CD4-positive, CD25-positive, alpha-beta regulatory T cell (primary cell): ENCODE data around the gene PIAS1. TPM values are rescaled to one million over a fixed set of nuclear protein-coding genes. Genes with fewer than 3 reads are reported as not detected.
"Not testable (repeated sequence)": the region's sequence is repeated elsewhere in the genome, so short reads cannot be mapped to it uniquely, and the experiment has no call there.

Source experiments
- ATAC-seq, 2 donors: fragments of 150-1000 bp; cut with Tn5 transposase; one replicate each; pipeline ENCODE4 v1.10.0; 2021; ENCODE audit warnings: low read depth in 2 of 2, moderate number of reproducible peaks in 2 of 2, moderate library complexity in 1 of 2
- DNase-seq, 3 donors: peaks; one replicate each; pipeline versions ENCODE4 v3.0.0 to v3.0.0-alpha.2; 2012 to 2022; ENCODE audit warnings: mixed read lengths in 1 of 3
- H3K27ac ChIP-seq: one replicate; pipeline ENCODE4 v1.7.0; 2013; ENCODE audit warnings: mild to moderate bottlenecking, low read length; ENCODE audit not compliant: insufficient read depth, poor library complexity, severe bottlenecking
- H3K27me3 ChIP-seq: one replicate; pipeline ENCODE4 v1.7.0; 2013; ENCODE audit warnings: low read length; ENCODE audit not compliant: control insufficient read depth, insufficient read depth
- H3K36me3 ChIP-seq: one replicate; pipeline ENCODE4 v1.7.0; 2013; ENCODE audit warnings: mild to moderate bottlenecking, low read length, moderate library complexity; ENCODE audit not compliant: control insufficient read depth, insufficient read depth
- H3K4me1 ChIP-seq: 2 replicates; pipeline ENCODE4 v1.7.0; 2013; ENCODE audit warnings: mild to moderate bottlenecking, low read length; ENCODE audit not compliant: insufficient read depth, control insufficient read depth, poor library complexity, severe bottlenecking
- H3K4me3 ChIP-seq: one replicate; pipeline ENCODE4 v1.7.0; 2013; ENCODE audit warnings: low read depth, mild to moderate bottlenecking, low read length, moderate library complexity
- H3K9me3 ChIP-seq, 2 experiments: 1 replicate in 1 of 2; 2 replicates in 1 of 2; pipeline ENCODE4 v1.7.0; 2013; ENCODE audit warnings: low read length in 2 of 2, mild to moderate bottlenecking in 1 of 2, moderate library complexity in 1 of 2; ENCODE audit not compliant: control insufficient read depth in 2 of 2
- H3K27ac Mint-ChIP-seq, 3 donors: one replicate each; pipeline ENCODE4 v1.8.0; 2020 to 2022; ENCODE audit warnings: mild to moderate bottlenecking in 3 of 3, mixed read lengths in 3 of 3, moderate library complexity in 2 of 3
- H3K27me3 Mint-ChIP-seq: one replicate; pipeline ENCODE4 v1.8.0; 2022; ENCODE audit warnings: mild to moderate bottlenecking, mixed read lengths
- H3K36me3 Mint-ChIP-seq: one replicate; pipeline ENCODE4 v1.8.0; 2020; ENCODE audit warnings: mixed read lengths
- H3K4me1 Mint-ChIP-seq, 4 donors: one replicate each; pipeline ENCODE4 v1.8.0; 2020 to 2022; ENCODE audit warnings: mixed read lengths in 4 of 4, mild to moderate bottlenecking in 1 of 4
- H3K4me3 Mint-ChIP-seq, 4 donors: one replicate each; pipeline ENCODE4 v1.8.0; 2020 to 2022; ENCODE audit warnings: mild to moderate bottlenecking in 4 of 4, mixed read lengths in 4 of 4, moderate library complexity in 3 of 4
- H3K9me3 Mint-ChIP-seq, 7 donors: one replicate each; pipeline ENCODE4 v1.8.0; 2020 to 2022; ENCODE audit warnings: mixed read lengths in 7 of 7, mild to moderate bottlenecking in 3 of 7, moderate library complexity in 2 of 7
- polyA plus RNA-seq, 4 donors: library from polyadenylated mRNA; unstranded; fragments of 300-500 nt; fragmentation: Illumina TruSeq; gene quantifications; one replicate each; pipeline ENCODE4 v1.2.3, GENCODE V29; 2021
- total RNA-seq: library from RNA; stranded (reverse); gene quantifications from one replicate; pipeline ENCODE4 v1.2.3, GENCODE V29; 2022

PIAS1 gene
- total and polyA plus RNA-seq, 5 donors from 2014 or later: 102 to 156 (median 137) TPM

GRCh38 chr15:68214838-68215254 lies 160.7 kb downstream of the PIAS1 start:
- H3K4me3 Mint-ChIP-seq: no peak overlapping the region
- ATAC-seq (no peak), DNase-seq (no peak)
- Histone ChIP-seq H3K27ac (no peak overlapping the region), H3K36me3 (no peaks in the 10 kb centered on the region), H3K27me3 (no peaks in the 10 kb centered on the region), H3K4me1 (no peaks in the 10 kb centered on the region), H3K9me3 (no peaks in the 10 kb centered on the region), H3K4me3 (no peak overlapping the region)
- peaks cover 6% of the 10 kb centered on the region for H3K36me3 Mint-ChIP-seq
- H3K27ac Mint-ChIP-seq: no peak overlapping the region
- H3K27me3 Mint-ChIP-seq: no peaks in the 10 kb centered on the region
- peaks cover 0 to 6% (median 2%) of the 10 kb centered on the region in 4 donors for H3K4me1 Mint-ChIP-seq
- peaks cover 0 to 2% (median 0%) of the 10 kb centered on the region in 7 donors for H3K9me3 Mint-ChIP-seq

GRCh38 chr15:68217341-68217740 lies 163.2 kb downstream of the PIAS1 start:
- H3K27ac Mint-ChIP-seq: no peak overlapping the region
- Histone ChIP-seq H3K9me3 (no peaks in the 10 kb centered on the region), H3K27me3 (no peaks in the 10 kb centered on the region), H3K27ac (no peak overlapping the region), H3K4me3 (no peak overlapping the region), H3K36me3 (no peaks in the 10 kb centered on the region), H3K4me1 (no peaks in the 10 kb centered on the region)
- no peaks in the 10 kb centered on the region for H3K27me3 Mint-ChIP-seq
- ATAC-seq (no peak), DNase-seq (no peak)
- H3K9me3 Mint-ChIP-seq: peaks cover 0 to 2% (median 0%) of the 10 kb centered on the region in 7 donors
- H3K36me3 Mint-ChIP-seq: peaks cover 6% of the 10 kb centered on the region
- no peak overlapping the region for H3K4me3 Mint-ChIP-seq
- peaks cover 0 to 2% (median under 1%) of the 10 kb centered on the region in 4 donors for H3K4me1 Mint-ChIP-seq

GRCh38 chr15:68218331-68218730 lies 164.2 kb downstream of the PIAS1 start:
- ATAC-seq (no peak), DNase-seq (no peak)
- Mint-ChIP-seq H3K27me3 (no peaks in the 10 kb centered on the region), H3K4me1 (peaks cover 0 to 2% (median 0%) of the 10 kb centered on the region in 4 donors), H3K4me3 (no peak overlapping the region), H3K9me3 (peaks cover 0 to 2% (median 0%) of the 10 kb centered on the region in 7 donors), H3K27ac (no peak overlapping the region), H3K36me3 (peaks cover 6% of the 10 kb centered on the region)
- Histone ChIP-seq H3K4me3 (no peak overlapping the region), H3K36me3 (no peaks in the 10 kb centered on the region), H3K9me3 (no peaks in the 10 kb centered on the region), H3K27me3 (no peaks in the 10 kb centered on the region), H3K27ac (no peak overlapping the region), H3K4me1 (no peaks in the 10 kb centered on the region)

GRCh38 chr15:68218847-68219798 lies 165.0 kb downstream of the PIAS1 start:
- H3K27me3 Mint-ChIP-seq: no peaks in the 10 kb centered on the region

GRCh38 chr15:68220489-68220888 lies 166.4 kb downstream of the PIAS1 start:
- no peaks in the 10 kb centered on the region for H3K27me3 Mint-ChIP-seq

More at GRCh38 chr15:68218847-68219798, 165.0 kb downstream of the PIAS1 start:
- H3K27ac ChIP-seq: no peak overlapping the region
- DNase-seq (no peak), ATAC-seq (no peak)
- Mint-ChIP-seq H3K27ac (no peak overlapping the region), H3K9me3 (peaks cover 0 to 2% (median 0%) of the 10 kb centered on the region in 7 donors), H3K4me3 (no peak overlapping the region), H3K4me1 (peaks cover 0 to 2% (median 0%) of the 10 kb centered on the region in 4 donors), H3K36me3 (peaks cover 6% of the 10 kb centered on the region)
- no peaks in the 10 kb centered on the region for H3K36me3 ChIP-seq
- no peaks in the 10 kb centered on the region for H3K27me3 ChIP-seq
- no peaks in the 10 kb centered on the region for H3K4me1 ChIP-seq
- no peaks in the 10 kb centered on the region for H3K9me3 ChIP-seq
- H3K4me3 ChIP-seq: no peak overlapping the region

GRCh38 chr15:68220967-68221366 lies 166.9 kb downstream of the PIAS1 start:
- H3K27me3 Mint-ChIP-seq: no peaks in the 10 kb centered on the region
- H3K4me3 ChIP-seq: no peak overlapping the region
- H3K9me3 ChIP-seq: no peaks in the 10 kb centered on the region
- ATAC-seq: no peak
- H3K9me3 Mint-ChIP-seq: peaks cover 0 to 2% (median 0%) of the 10 kb centered on the region in 7 donors
- H3K4me3 Mint-ChIP-seq: no peak overlapping the region
- H3K27me3 ChIP-seq: no peaks in the 10 kb centered on the region
- DNase-seq: no peak
- no peak overlapping the region for H3K27ac ChIP-seq
- H3K36me3 Mint-ChIP-seq: peaks cover 6% of the 10 kb centered on the region
- no peaks in the 10 kb centered on the region for H3K4me1 ChIP-seq
- no peak overlapping the region for H3K27ac Mint-ChIP-seq
- no peaks in the 10 kb centered on the region for H3K36me3 ChIP-seq
- H3K4me1 Mint-ChIP-seq: peaks cover 7 to 11% (median 9%) of the 10 kb centered on the region in 4 donors

More at GRCh38 chr15:68220489-68220888, 166.4 kb downstream of the PIAS1 start:
- peaks cover 6% of the 10 kb centered on the region for H3K36me3 Mint-ChIP-seq
- Histone ChIP-seq H3K27ac (no peak overlapping the region), H3K36me3 (no peaks in the 10 kb centered on the region), H3K27me3 (no peaks in the 10 kb centered on the region), H3K4me1 (no peaks in the 10 kb centered on the region), H3K9me3 (no peaks in the 10 kb centered on the region), H3K4me3 (no peak overlapping the region)
- H3K9me3 Mint-ChIP-seq: peaks cover 0 to 2% (median 0%) of the 10 kb centered on the region in 7 donors
- ATAC-seq: no peak
- peaks cover 7 to 11% (median 9%) of the 10 kb centered on the region in 4 donors for H3K4me1 Mint-ChIP-seq
- no peak overlapping the region for H3K27ac Mint-ChIP-seq
- no peak overlapping the region for H3K4me3 Mint-ChIP-seq
- DNase-seq: no peak

GRCh38 chr15:68221530-68222431 lies 167.7 kb downstream of the PIAS1 start:
- not testable (repeated sequence) for H3K36me3 ChIP-seq, H3K27ac ChIP-seq, H3K4me3 ChIP-seq, H3K27me3 Mint-ChIP-seq, DNase-seq, H3K4me3 Mint-ChIP-seq, H3K9me3 Mint-ChIP-seq, H3K27me3 ChIP-seq, ATAC-seq, H3K36me3 Mint-ChIP-seq, H3K9me3 ChIP-seq, H3K4me1 ChIP-seq, H3K27ac Mint-ChIP-seq
- H3K4me1 Mint-ChIP-seq: peaks cover 7 to 13% (median 10%) of the 10 kb centered on the region in 4 donors
